ENCODE data around the gene USP54. TPM values are rescaled to one million over a fixed set of nuclear protein-coding genes. Genes with fewer than 3 reads are reported as not detected.

USP54 gene
- polyA plus RNA-seq, 1 of the 3 experiments (the other 2 are of a cell fraction): 6.5 TPM

- Histone ChIP-seq H3K9ac (no peak overlapping the region), H3K4me3 (ENCODE audit: low read depth in 2 of 2, low read length in 1 of 2) (no peak overlapping the region), H4K20me1 (ENCODE audit: insufficient read depth) (no peaks in the 10 kb centered on the region), H3K27me3 (ENCODE audit: insufficient read depth) (no peaks in the 10 kb centered on the region), H3K27ac (ENCODE audit: low read depth in 2 of 2, low read length in 1 of 2) (no peak overlapping the region), H3K4me2 (no peak overlapping the region), H3K9me3 (0 out of 2 replicates have a peak, but pooled peaks cover 4% of the 10 kb centered on the region), H3K36me3 (replicated peaks in 1 of 2; ENCODE audit: control insufficient read depth in 1 of 2, insufficient read depth in 2 of 2, low read length in 1 of 2) (peaks cover 38 to 62% of the 10 kb centered on the region in 2 experiments), H2AFZ (ENCODE audit: low read depth) (no peak overlapping the region), H3K4me1 (ENCODE audit: control insufficient read depth in 1 of 2, insufficient read depth in 2 of 2, low read depth in 1 of 2, low read length in 1 of 2) (0 out of 4 replicates have a peak, but pooled peaks cover 0 to 2% of the 10 kb centered on the region in 2 experiments), H3F3A (replicated peaks; ENCODE audit: insufficient read depth) (no peaks in the 10 kb centered on the region), H3K79me2 (ENCODE audit: insufficient read depth) (no peaks in the 10 kb centered on the region), H3K9me2 (no peaks in the 10 kb centered on the region)
- DNase-seq: no peak
- ChIA-PET CTCF (no interaction called here), POLR2A (interaction anchor here (1.2 kb wide), 1 partner anchor 48 kb away, joined by 3 read pairs; the partner anchor contains the start of gene PPP3CB)
- 97% methylated on average over 1 of the region's 1 CpG for WGBS (ENCODE audit: low lambda C conversion rate)
- TF ChIP-seq, protein P1, sequence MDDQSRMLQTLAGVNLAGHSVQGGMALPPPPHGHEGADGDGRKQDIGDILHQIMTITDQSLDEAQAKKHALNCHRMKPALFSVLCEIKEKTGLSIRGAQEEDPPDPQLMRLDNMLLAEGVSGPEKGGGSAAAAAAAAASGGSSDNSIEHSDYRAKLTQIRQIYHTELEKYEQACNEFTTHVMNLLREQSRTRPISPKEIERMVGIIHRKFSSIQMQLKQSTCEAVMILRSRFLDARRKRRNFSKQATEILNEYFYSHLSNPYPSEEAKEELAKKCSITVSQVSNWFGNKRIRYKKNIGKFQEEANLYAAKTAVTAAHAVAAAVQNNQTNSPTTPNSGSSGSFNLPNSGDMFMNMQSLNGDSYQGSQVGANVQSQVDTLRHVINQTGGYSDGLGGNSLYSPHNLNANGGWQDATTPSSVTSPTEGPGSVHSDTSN (IDR thresholded peaks at IDR 0.05): no peak
- TF ChIP-seq, protein P2, sequence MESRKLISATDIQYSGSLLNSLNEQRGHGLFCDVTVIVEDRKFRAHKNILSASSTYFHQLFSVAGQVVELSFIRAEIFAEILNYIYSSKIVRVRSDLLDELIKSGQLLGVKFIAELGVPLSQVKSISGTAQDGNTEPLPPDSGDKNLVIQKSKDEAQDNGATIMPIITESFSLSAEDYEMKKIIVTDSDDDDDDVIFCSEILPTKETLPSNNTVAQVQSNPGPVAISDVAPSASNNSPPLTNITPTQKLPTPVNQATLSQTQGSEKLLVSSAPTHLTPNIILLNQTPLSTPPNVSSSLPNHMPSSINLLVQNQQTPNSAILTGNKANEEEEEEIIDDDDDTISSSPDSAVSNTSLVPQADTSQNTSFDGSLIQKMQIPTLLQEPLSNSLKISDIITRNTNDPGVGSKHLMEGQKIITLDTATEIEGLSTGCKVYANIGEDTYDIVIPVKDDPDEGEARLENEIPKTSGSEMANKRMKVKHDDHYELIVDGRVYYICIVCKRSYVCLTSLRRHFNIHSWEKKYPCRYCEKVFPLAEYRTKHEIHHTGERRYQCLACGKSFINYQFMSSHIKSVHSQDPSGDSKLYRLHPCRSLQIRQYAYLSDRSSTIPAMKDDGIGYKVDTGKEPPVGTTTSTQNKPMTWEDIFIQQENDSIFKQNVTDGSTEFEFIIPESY (IDR thresholded peaks at IDR 0.05; ENCODE audit: borderline replicate concordance, low read depth): no peak
- TF ChIP-seq FOSL2 (IDR thresholded peaks at IDR 0.05; ENCODE audit: borderline replicate concordance, low read depth) (no peak), RCOR1 (IDR thresholded peaks at IDR 0.05; ENCODE audit: low read length) (no peak), MXI1 (IDR thresholded peaks at IDR 0.05; ENCODE audit: low read depth, low read length) (no peak), CHD2 (IDR thresholded peaks at IDR 0.05; ENCODE audit: low read length, partially characterized antibody) (no peak), MAX (IDR thresholded peaks at IDR 0.05; ENCODE audit: low read depth) (no peak), TEAD4 (IDR thresholded peaks at IDR 0.05; ENCODE audit: borderline replicate concordance, insufficient read depth) (no peak), SMC3 (IDR thresholded peaks at IDR 0.05; ENCODE audit: low read depth, low read length) (no peak), MEF2A (IDR thresholded peaks at IDR 0.05; ENCODE audit: borderline replicate concordance, low read depth) (no peak), TCF12 (IDR thresholded peaks at IDR 0.05) (no peak)
Measured at GRCh38 chr10:73448384-73448783, 142.8 kb downstream of the USP54 start.

Small RNA genes within 50 kb of the gene (small RNA-seq; reads per million reads assigned to genes)
- 0 reads per million in 7 experiments for gene RNU6-883P

Other genes starting within 250 kb of the USP54 start
- 0.74 and 1.9 TPM in 2 replicates for gene CFAP70, start 232.5 kb downstream of the USP54 start, polyA plus RNA-seq (2012; rRNA removed)
- 65.7 and 88.1 TPM in 2 replicates for gene ANXA7, start 177.3 kb downstream of the USP54 start, polyA plus RNA-seq (2012; rRNA removed)
- gene MSS51, start 157.8 kb downstream of the USP54 start, polyA plus RNA-seq (2012; rRNA removed): 0.95 and 1.8 TPM in 2 replicates
- 14.5 and 18.4 TPM in 2 replicates for gene PPP3CB, start 95.3 kb downstream of the USP54 start, polyA plus RNA-seq (2012; rRNA removed)
- gene MYOZ1, start 50.1 kb upstream of the USP54 start, polyA plus RNA-seq (2012; rRNA removed): 0.24 and 0.26 TPM in 2 replicates
- gene SYNPO2L, start 64.7 kb upstream of the USP54 start, polyA plus RNA-seq (2012; rRNA removed): 0.05 TPM in 1 of 2 replicates, not detected in the other
- gene AGAP5, start 106.8 kb upstream of the USP54 start, polyA plus RNA-seq (2012; rRNA removed): 3.8 and 4.8 TPM in 2 replicates
- gene SEC24C, start 153.0 kb upstream of the USP54 start, polyA plus RNA-seq (2012; rRNA removed): 73.6 and 99.2 TPM in 2 replicates
- gene CHCHD1, start 190.7 kb upstream of the USP54 start, polyA plus RNA-seq (2012; rRNA removed): 57.8 and 60.9 TPM in 2 replicates
- gene ZSWIM8, start 194.3 kb upstream of the USP54 start, polyA plus RNA-seq (2012; rRNA removed): 97.3 and 112 TPM in 2 replicates
- 22.1 and 24.1 TPM in 2 replicates for gene NDST2, start 220.3 kb upstream of the USP54 start, polyA plus RNA-seq (2012; rRNA removed)